Activated naive CD8-positive, alpha-beta T cell treated with anti-CD3 and anti-CD28 coated beads, Interleukin-2, amount 10 ng/mL, durations not matched to agents 7 days and 5 days (primary cell): Measurements from ENCODE around the gene OBP2B. TPM values are rescaled to one million over a fixed set of nuclear protein-coding genes. Genes with fewer than 3 reads are reported as not detected.
"Not testable (repeated sequence)": the region's sequence is repeated elsewhere in the genome, so short reads cannot be mapped to it uniquely, and the experiment has no call there.

Experiments used
- ATAC-seq: fragments of 150-1000 bp; cut with Tn5 transposase; one replicate; pipeline ENCODE4 v1.10.0; 2021; ENCODE audit warnings: low read depth, moderate library complexity
- POLR2A ChIA-PET: fragments of 350-600 bp; sonication (Branson Sonifier 250); formaldehyde crosslinking; loops from one replicate; lab custom pipeline; 2021; ENCODE audit warnings: antibody characterized with exemption; lab: Charles Lee
- DNase-seq: peaks from one replicate; pipeline ENCODE4 v3.0.0; 2021
- H3K27ac Mint-ChIP-seq: one replicate; pipeline ENCODE4 v1.8.0; 2022; ENCODE audit warnings: mild to moderate bottlenecking, mixed read lengths
- H3K27me3 Mint-ChIP-seq: one replicate; pipeline ENCODE4 v1.8.0; 2022; ENCODE audit warnings: mild to moderate bottlenecking, moderate library complexity, mixed read lengths
- H3K36me3 Mint-ChIP-seq: one replicate; pipeline ENCODE4 v1.8.0; 2021; ENCODE audit warnings: mild to moderate bottlenecking, mixed read lengths
- H3K4me1 Mint-ChIP-seq: one replicate; pipeline ENCODE4 v1.8.0; 2021; ENCODE audit warnings: mixed read lengths
- H3K4me3 Mint-ChIP-seq: one replicate; pipeline ENCODE4 v1.8.0; 2022; ENCODE audit warnings: mild to moderate bottlenecking, moderate library complexity, mixed read lengths
- H3K9me3 Mint-ChIP-seq: one replicate; pipeline ENCODE4 v1.8.0; 2021; ENCODE audit warnings: mixed read lengths
- total RNA-seq, 2 experiments: library from RNA; stranded (reverse); gene quantifications; one replicate each; pipeline ENCODE4 v1.2.3, GENCODE V29; 2021

OBP2B gene
- total RNA-seq, 2 experiments from 2014 or later = not detected

DNA sequence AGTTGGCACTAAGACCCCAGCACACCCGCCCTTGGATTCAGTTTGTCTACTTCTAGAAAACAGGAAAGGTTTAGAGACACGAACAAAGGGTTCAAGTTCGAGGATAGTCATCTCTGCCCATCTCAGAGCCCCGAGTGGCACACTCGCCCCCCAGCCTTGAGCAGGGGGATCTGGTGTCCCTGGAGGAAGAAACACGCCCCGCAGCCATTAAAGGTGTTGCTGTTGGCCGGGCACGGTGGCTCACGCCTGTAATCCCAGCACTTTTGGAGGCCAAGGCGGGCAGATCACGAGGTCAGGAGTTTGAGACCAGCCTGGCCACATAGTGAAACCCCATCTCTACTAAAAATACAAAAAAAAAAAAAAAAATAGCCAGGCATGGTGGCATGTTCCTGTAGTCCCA is 39.4 kb downstream of the OBP2B start:
- H3K4me3 Mint-ChIP-seq, H3K36me3 Mint-ChIP-seq, H3K4me1 Mint-ChIP-seq, ATAC-seq, H3K27ac Mint-ChIP-seq, H3K9me3 Mint-ChIP-seq, DNase-seq, POLR2A ChIA-PET: not testable (repeated sequence)
- H3K27me3 Mint-ChIP-seq = peaks cover 13% of the 10 kb centered on the region

DNA sequence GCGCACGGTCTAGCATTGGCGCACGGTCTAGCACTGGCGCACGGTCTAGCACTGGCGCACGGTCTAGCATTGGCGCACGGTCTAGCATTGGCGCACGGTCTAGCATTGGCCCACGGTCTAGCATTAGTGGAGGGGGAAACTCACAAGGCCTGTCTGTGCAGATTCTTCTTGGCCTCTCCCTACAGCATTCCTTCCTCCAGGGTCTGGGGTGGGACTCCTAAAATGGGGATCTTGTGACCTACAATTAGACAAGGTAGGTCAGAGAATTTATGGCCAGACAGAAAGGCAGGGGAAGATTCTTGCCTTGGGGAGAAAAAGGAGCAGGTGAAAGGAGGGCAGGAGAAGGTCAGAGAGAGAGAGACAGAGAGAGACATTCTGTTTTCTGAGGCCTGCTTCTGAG is 39.9 kb downstream of the OBP2B start:
- peaks cover 13% of the 10 kb centered on the region for H3K27me3 Mint-ChIP-seq
- no peak overlapping the region for H3K27ac Mint-ChIP-seq
- no peaks in the 10 kb centered on the region for H3K36me3 Mint-ChIP-seq
- no peaks in the 10 kb centered on the region for H3K4me1 Mint-ChIP-seq
- H3K4me3 Mint-ChIP-seq = no peak overlapping the region
- H3K9me3 Mint-ChIP-seq = no peaks in the 10 kb centered on the region
- POLR2A ChIA-PET = no interaction called here
- DNase-seq (no peak), ATAC-seq (no peak)

- Mint-ChIP-seq H3K27ac (no peak overlapping the region), H3K36me3 (no peaks in the 10 kb centered on the region), H3K4me3 (no peak overlapping the region), H3K27me3 (peaks cover 8% of the 10 kb centered on the region), H3K4me1 (peaks cover 2% of the 10 kb centered on the region), H3K9me3 (no peaks in the 10 kb centered on the region)
- POLR2A ChIA-PET = no interaction called here
- ATAC-seq = no peak
- no peak for DNase-seq
These were observed 40.6 kb downstream of the OBP2B start for GRCh38 chr9:133168432-133168831.

GRCh38 chr9:133167769-133168168 is 41.3 kb downstream of the OBP2B start:
- H3K9me3 Mint-ChIP-seq = no peaks in the 10 kb centered on the region
- no peak overlapping the region for H3K4me3 Mint-ChIP-seq
- no peaks in the 10 kb centered on the region for H3K36me3 Mint-ChIP-seq
- no peak overlapping the region for H3K27ac Mint-ChIP-seq
- H3K27me3 Mint-ChIP-seq = peaks cover 8% of the 10 kb centered on the region
- no peak for ATAC-seq
- POLR2A ChIA-PET = no interaction called here
- peaks cover 2% of the 10 kb centered on the region for H3K4me1 Mint-ChIP-seq
- DNase-seq = no peak

DNA sequence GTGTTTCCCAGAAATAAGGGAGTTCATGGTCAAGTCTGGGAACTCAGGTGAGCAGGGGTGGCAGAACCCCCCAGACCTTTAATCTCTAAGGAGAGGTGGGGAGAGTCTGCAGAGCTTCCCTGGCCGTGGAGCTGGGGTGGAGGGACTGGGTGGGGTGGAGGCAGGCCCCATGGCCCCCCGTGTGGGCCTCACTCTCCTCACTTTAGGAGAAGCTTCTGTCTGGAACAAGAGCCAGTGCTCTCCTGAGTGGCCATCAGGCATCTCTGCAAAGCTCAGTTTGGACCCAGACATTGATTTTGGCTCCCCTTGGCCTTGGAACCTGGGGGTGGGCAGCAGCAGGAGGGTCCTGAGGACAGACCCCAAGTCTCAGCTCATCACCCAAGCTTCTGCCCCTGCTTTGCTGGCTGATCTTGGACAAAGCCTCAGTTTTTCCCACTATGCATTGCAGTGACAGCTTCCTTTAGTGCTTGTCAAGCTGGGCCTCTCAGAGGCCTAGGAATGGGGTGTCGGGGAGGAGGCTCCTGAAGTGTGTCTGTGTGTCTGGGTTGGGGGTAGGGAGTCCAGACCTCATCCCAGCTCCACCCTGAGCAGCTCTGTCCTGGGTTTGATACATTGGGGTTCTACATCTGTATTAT is 41.8 kb downstream of the OBP2B start:
- ATAC-seq = no peak
- Mint-ChIP-seq H3K36me3 (no peaks in the 10 kb centered on the region), H3K4me3 (no peak overlapping the region), H3K27me3 (peaks cover 8% of the 10 kb centered on the region), H3K4me1 (peaks cover 2% of the 10 kb centered on the region), H3K9me3 (no peaks in the 10 kb centered on the region), H3K27ac (no peak overlapping the region)
- POLR2A ChIA-PET = no interaction called here
- no peak for DNase-seq

GRCh38 chr9:133166392-133166791 is 42.7 kb downstream of the OBP2B start:
- POLR2A ChIA-PET = no interaction called here

DNA sequence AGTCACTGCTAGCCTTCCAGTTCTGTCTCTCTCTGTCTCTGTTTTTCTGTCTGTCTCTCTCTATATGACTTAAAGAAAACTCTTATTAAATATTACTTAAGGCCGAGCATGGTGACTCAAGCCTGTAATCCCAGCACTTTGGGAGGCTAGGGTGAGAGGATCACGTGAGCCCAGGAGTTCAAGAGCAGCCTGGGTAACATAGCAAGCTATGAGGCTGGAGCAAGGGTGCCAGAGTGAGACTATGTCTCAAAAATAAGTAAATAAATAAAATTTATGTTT is 43.7 kb downstream of the OBP2B start:
- peaks cover under 1% of the 10 kb centered on the region for H3K36me3 Mint-ChIP-seq
- H3K4me1 Mint-ChIP-seq = peaks cover 2% of the 10 kb centered on the region
- no peak overlapping the region for H3K4me3 Mint-ChIP-seq
- no peaks in the 10 kb centered on the region for H3K9me3 Mint-ChIP-seq
- POLR2A ChIA-PET = no interaction called here
- ATAC-seq (no peak), DNase-seq (no peak)
- H3K27me3 Mint-ChIP-seq = peaks cover 11% of the 10 kb centered on the region
- no peak overlapping the region for H3K27ac Mint-ChIP-seq

More at GRCh38 chr9:133166392-133166791, 42.7 kb downstream of the OBP2B start:
- H3K4me3 Mint-ChIP-seq = no peak overlapping the region
- ATAC-seq = no peak
- no peaks in the 10 kb centered on the region for H3K36me3 Mint-ChIP-seq
- H3K4me1 Mint-ChIP-seq = peaks cover 2% of the 10 kb centered on the region
- peaks cover 11% of the 10 kb centered on the region for H3K27me3 Mint-ChIP-seq
- no peaks in the 10 kb centered on the region for H3K9me3 Mint-ChIP-seq
- H3K27ac Mint-ChIP-seq = no peak overlapping the region
- no peak for DNase-seq

DNA sequence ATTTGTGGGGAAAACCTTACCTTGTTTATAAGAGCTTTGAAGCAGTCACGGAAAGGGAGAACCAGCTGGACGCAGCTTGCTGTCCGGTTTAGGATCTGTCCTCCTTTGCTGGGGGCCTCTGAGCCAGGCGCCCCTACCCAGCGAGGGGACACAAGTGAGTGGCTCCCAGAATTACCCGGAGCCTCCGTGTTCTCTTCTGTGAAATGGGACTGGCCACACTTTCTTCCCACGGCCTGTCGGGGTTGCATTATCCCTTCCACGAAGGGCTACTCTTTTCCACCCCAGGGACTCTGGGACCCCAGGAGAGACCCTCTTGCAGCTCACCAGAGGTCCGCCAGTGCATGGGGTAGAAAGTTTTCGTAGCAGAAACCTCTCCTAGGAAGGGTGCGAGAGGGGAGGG is 44.9 kb downstream of the OBP2B start:
- Mint-ChIP-seq H3K27ac (no peak overlapping the region), H3K9me3 (no peaks in the 10 kb centered on the region), H3K4me3 (peak overlapping the region; percentile 82), H3K27me3 (peaks cover 11% of the 10 kb centered on the region), H3K36me3 (peaks cover 3% of the 10 kb centered on the region), H3K4me1 (peaks cover 2% of the 10 kb centered on the region)
- ATAC-seq = no peak
- DNase-seq = no peak
- POLR2A ChIA-PET = no interaction called here

GRCh38 chr9:133163504-133164172 is 45.4 kb downstream of the OBP2B start, which contains the start of gene GBGT1:
GBGT1 (minus strand) TSS chr9:133163914; CDS start chr9:133162412, 1,502 bp downstream.
- POLR2A ChIA-PET = no interaction called here
- ATAC-seq = peak; percentile 62

GRCh38 chr9:133162861-133163503 is 46.1 kb downstream of the OBP2B start:
- ATAC-seq (no peak), DNase-seq (no peak)
- POLR2A ChIA-PET = no interaction called here
- Mint-ChIP-seq H3K27ac (no peak overlapping the region), H3K4me1 (peaks cover 2% of the 10 kb centered on the region), H3K4me3 (peak overlapping the region; percentile 54), H3K9me3 (no peaks in the 10 kb centered on the region), H3K36me3 (peaks cover 3% of the 10 kb centered on the region), H3K27me3 (peaks cover 11% of the 10 kb centered on the region)

More at GRCh38 chr9:133163504-133164172, 45.4 kb downstream of the OBP2B start, which contains the start of gene GBGT1:
- no peak within 1 kb of the TSS for H3K27ac Mint-ChIP-seq
- H3K4me1 Mint-ChIP-seq = peaks cover 2% of the 10 kb centered on the region
- peak; percentile 68 for DNase-seq
- H3K4me3 Mint-ChIP-seq = peak within 1 kb of the TSS; percentile 82
- H3K9me3 Mint-ChIP-seq = no peaks in the 10 kb centered on the region
- peaks cover 11% of the 10 kb centered on the region for H3K27me3 Mint-ChIP-seq
- peaks cover 3% of the 10 kb centered on the region for H3K36me3 Mint-ChIP-seq

DNA sequence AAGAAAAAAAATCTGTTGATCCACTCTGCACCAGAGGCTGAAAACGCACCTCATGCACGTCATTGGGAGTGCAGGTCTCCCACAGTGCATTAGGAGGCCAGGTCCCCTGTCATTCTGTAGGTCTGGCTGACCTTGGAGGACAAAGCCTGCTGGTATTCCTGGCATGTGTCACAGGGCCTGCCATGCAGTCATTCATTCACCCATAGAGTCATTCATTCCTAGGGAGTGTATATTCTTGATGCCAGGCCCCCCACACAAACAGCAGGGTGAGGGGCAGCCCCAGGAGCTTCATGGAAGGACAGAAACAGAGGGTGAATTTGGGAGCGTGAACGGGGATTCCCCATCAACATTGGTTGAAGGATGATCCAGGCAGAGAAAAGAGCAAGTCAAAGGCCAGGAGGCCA is 47.5 kb downstream of the OBP2B start:
- DNase-seq = no peak
- POLR2A ChIA-PET = no interaction called here

GRCh38 chr9:133160742-133161546 is 48.1 kb downstream of the OBP2B start:
- DNase-seq (no peak), ATAC-seq (peak; percentile 68)
- Mint-ChIP-seq H3K9me3 (no peaks in the 10 kb centered on the region), H3K4me1 (peaks cover 2% of the 10 kb centered on the region), H3K4me3 (no peak overlapping the region), H3K27me3 (peaks cover 9% of the 10 kb centered on the region), H3K36me3 (peaks cover 3% of the 10 kb centered on the region), H3K27ac (no peak overlapping the region)
- POLR2A ChIA-PET = interaction anchor here (0.8 kb wide), 1 partner anchor 14 kb away, joined by 3 read pairs; no protein-coding TSS in a partner anchor

More for the DNA sequence above, 47.5 kb downstream of the OBP2B start:
- ATAC-seq = no peak
- peaks cover 11% of the 10 kb centered on the region for H3K27me3 Mint-ChIP-seq
- peaks cover 2% of the 10 kb centered on the region for H3K4me1 Mint-ChIP-seq
- H3K4me3 Mint-ChIP-seq = peak overlapping the region; percentile 11
- H3K36me3 Mint-ChIP-seq = peaks cover 3% of the 10 kb centered on the region
- H3K9me3 Mint-ChIP-seq = no peaks in the 10 kb centered on the region
- no peak overlapping the region for H3K27ac Mint-ChIP-seq

DNA sequence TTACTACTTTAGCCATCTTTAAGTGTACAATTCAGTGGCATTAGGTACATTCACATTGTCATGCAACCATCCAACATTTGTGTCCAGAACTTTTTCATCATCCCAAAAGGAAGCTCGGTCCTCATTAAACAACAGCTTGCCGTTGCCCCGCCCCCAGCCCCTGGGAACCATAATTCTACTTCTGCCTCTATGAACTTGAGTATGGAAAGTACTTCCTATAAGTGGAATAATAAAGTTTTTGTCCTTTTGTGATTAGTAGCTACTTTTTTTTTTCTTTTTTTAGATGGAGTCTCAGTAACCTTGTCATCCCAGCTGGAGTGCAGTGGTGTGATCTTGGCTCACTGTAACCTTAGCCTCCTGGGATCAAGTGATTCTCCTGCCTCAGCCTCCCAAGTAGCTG is 50.4 kb downstream of the OBP2B start:
- H3K9me3 Mint-ChIP-seq = no peaks in the 10 kb centered on the region
- peaks cover 3% of the 10 kb centered on the region for H3K36me3 Mint-ChIP-seq
- peaks cover 4% of the 10 kb centered on the region for H3K4me1 Mint-ChIP-seq
- H3K27ac Mint-ChIP-seq = no peak overlapping the region
- no peak for ATAC-seq
- peaks cover 3% of the 10 kb centered on the region for H3K27me3 Mint-ChIP-seq
- DNase-seq = no peak
- H3K4me3 Mint-ChIP-seq = no peak overlapping the region
- POLR2A ChIA-PET = interaction anchor here (0.6 kb wide), 1 partner anchor 10 kb away, joined by 4 read pairs; no protein-coding TSS in a partner anchor
